Upper lobe of left lung (tissue), 4 donors: Measurements from ENCODE around the gene ZNF423.

ENCODE experiments used
- EP300 ChIP-seq, 4 donors: sonication (generic); formaldehyde crosslinking; IDR thresholded peaks; one replicate each; pipeline ENCODE4 v1.5.1; 2017; ENCODE audit warnings: antibody characterized with exemption in 4 of 4, control low read depth in 2 of 4
- TF ChIP-seq, protein P1 (sequence below), 6 experiments: fragments of 450-650 bp in 4 of 6; fragments of 200-600 bp in 2 of 6; sonication (generic) in 2 of 6; IDR thresholded peaks; one replicate each; pipeline ENCODE4 v1.5.1; 2016 to 2019; ENCODE audit warnings: antibody characterized with exemption in 6 of 6

DNA sequence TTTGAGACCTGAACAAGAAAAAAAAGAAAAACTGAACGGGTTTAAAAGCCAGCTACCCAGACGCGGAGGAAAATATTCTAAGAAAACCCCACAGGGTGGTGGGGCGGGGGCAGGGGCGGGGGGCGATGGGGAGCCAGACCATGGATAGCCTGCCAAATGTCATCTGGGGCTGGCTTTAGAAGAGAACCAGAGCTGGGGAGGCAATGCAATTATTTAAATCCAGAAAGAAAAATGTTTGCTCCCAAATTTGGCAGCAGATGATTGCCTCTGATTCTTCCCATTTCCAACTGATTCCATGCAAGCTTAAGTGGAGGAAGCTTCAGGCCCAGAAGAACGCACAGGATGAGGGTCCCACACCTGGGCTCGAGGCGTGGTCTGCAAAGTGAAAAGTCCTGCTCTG, 34.8 kb downstream of the ZNF423 start:
- no peak for TF ChIP-seq EP300 (IDR thresholded peaks at IDR 0.05)
- TF ChIP-seq, protein P1, sequence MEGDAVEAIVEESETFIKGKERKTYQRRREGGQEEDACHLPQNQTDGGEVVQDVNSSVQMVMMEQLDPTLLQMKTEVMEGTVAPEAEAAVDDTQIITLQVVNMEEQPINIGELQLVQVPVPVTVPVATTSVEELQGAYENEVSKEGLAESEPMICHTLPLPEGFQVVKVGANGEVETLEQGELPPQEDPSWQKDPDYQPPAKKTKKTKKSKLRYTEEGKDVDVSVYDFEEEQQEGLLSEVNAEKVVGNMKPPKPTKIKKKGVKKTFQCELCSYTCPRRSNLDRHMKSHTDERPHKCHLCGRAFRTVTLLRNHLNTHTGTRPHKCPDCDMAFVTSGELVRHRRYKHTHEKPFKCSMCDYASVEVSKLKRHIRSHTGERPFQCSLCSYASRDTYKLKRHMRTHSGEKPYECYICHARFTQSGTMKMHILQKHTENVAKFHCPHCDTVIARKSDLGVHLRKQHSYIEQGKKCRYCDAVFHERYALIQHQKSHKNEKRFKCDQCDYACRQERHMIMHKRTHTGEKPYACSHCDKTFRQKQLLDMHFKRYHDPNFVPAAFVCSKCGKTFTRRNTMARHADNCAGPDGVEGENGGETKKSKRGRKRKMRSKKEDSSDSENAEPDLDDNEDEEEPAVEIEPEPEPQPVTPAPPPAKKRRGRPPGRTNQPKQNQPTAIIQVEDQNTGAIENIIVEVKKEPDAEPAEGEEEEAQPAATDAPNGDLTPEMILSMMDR (IDR thresholded peaks at IDR 0.05): no peak
